OCI-LY7 (cell line): ENCODE results near the gene NDC80. TPM values are rescaled to one million over a fixed set of nuclear protein-coding genes. Genes with fewer than 3 reads are reported as not detected.

Experiments
- BruUV-seq: library from RNA; stranded (reverse); fragments of 400-500 nt; replicated peaks from 2 replicates; lab custom pipeline; 2021; lab: Mats Ljungman, UMichigan
- CTCF ChIA-PET: fragments of 300-600 bp; sonication (Branson Sonifier 250); formaldehyde crosslinking; loops from one replicate; lab custom pipeline; 2022; ENCODE audit warnings: antibody characterized with exemption; ENCODE audit not compliant: unreplicated experiment; lab: Charles Lee
- POLR2A ChIA-PET: fragments of 300-600 bp; sonication (Branson Sonifier 250); formaldehyde crosslinking; loops from one replicate; lab custom pipeline; 2022; ENCODE audit warnings: antibody characterized with exemption; lab: Charles Lee
- DNase-seq: peaks from one replicate; pipeline ENCODE4 v3.0.0-alpha.2; 2015; ENCODE audit warnings: low spot score
- H2AFZ ChIP-seq: fragments of 200-600 bp; sonication (generic), shearing (Covaris generic); 2 replicates; pipeline ENCODE4 v1.6.1; 2014; ENCODE audit warnings: mild to moderate bottlenecking, antibody characterized with exemption, low read length, moderate library complexity
- H3K27ac ChIP-seq: fragments of 200-600 bp; sonication (generic); 2 replicates; pipeline ENCODE4 v1.5.1; 2014; ENCODE audit warnings: mixed run types, low read depth, mild to moderate bottlenecking, moderate library complexity, low read length, inconsistent platforms; ENCODE audit not compliant: poor library complexity, severe bottlenecking
- H3K36me3 ChIP-seq: fragments of 200-600 bp; sonication (generic); 2 replicates; pipeline ENCODE4 v1.6.1; 2014; ENCODE audit warnings: mild to moderate bottlenecking, antibody characterized with exemption, low read length, moderate library complexity, mixed read lengths; ENCODE audit not compliant: insufficient read depth
- H3K4me1 ChIP-seq: fragments of 200-600 bp; sonication (generic); 2 replicates; pipeline ENCODE4 v1.5.1; 2014; ENCODE audit warnings: mild to moderate bottlenecking, low read length; ENCODE audit not compliant: insufficient read depth, poor library complexity, severe bottlenecking
- H3K4me2 ChIP-seq: fragments of 200-600 bp; sonication (generic); 2 replicates; pipeline ENCODE4 v1.6.1; 2014; ENCODE audit warnings: mild to moderate bottlenecking, low read length
- H3K4me3 ChIP-seq: fragments of 200-600 bp; sonication (generic); 2 replicates; pipeline ENCODE4 v1.5.1; 2014; ENCODE audit warnings: mild to moderate bottlenecking, low read depth, low read length; ENCODE audit not compliant: poor library complexity, severe bottlenecking
- H3K79me2 ChIP-seq: fragments of 200-600 bp; sonication (generic); 2 replicates; pipeline ENCODE4 v1.6.1; 2016; ENCODE audit warnings: low read depth, mild to moderate bottlenecking, low read length, moderate library complexity, mixed read lengths; ENCODE audit not compliant: insufficient read depth
- H3K9me2 ChIP-seq: fragments of 200-600 bp; sonication (generic); 2 replicates; pipeline ENCODE4 v1.6.1; 2016; ENCODE audit warnings: mild to moderate bottlenecking, low read length, mixed read lengths; ENCODE audit not compliant: insufficient read depth
- H3K9me3 ChIP-seq: fragments of 200-600 bp; sonication (generic); 2 replicates; pipeline ENCODE4 v1.6.1; 2014; ENCODE audit warnings: mild to moderate bottlenecking, mixed run types, low read length, mixed read lengths
- H4K20me1 ChIP-seq: fragments of 200-600 bp; sonication (generic); 2 replicates; pipeline ENCODE4 v1.6.1; 2014; ENCODE audit warnings: mild to moderate bottlenecking, antibody characterized with exemption, low read length, moderate library complexity, mixed read lengths; ENCODE audit not compliant: insufficient read depth
- EZH2phosphoT487 ChIP-seq: fragments of 200-600 bp; sonication (generic); IDR thresholded peaks from 2 replicates; pipeline ENCODE4 v1.6.1; 2018; ENCODE audit warnings: low read depth, borderline replicate concordance, mild to moderate bottlenecking, mixed run types, antibody characterized with exemption, low read length, moderate library complexity, mixed read lengths
- intact Hi-C: fragments of 100-400 bp; cut with micrococcal nuclease; formaldehyde crosslinking; loops from one replicate; pipeline ENCODE4 v1.10.0; 2022; ENCODE audit not compliant: unreplicated experiment
- small RNA-seq: library from RNA; depleted of rRNA; stranded (forward); fragments of <200 nt; gene quantifications from one replicate; pipeline ENCODE3, GENCODE V24; 2014
- total RNA-seq, 2 experiments: library from RNA; depleted of rRNA in 1 of 2; stranded (reverse); fragments of >200 nt in 1 of 2; shearing (Covaris generic) in 1 of 2; gene quantifications; 2 replicates each; pipeline ENCODE4 v1.2.3, GENCODE V29; 2014 to 2022
- TF ChIP-seq, protein P1 (sequence below): fragments of 200-600 bp; sonication (generic); conservative IDR thresholded peaks from 2 replicates; pipeline ENCODE4 v1.5.1; 2014; ENCODE audit warnings: mild to moderate bottlenecking, antibody characterized with exemption, low read length, moderate library complexity, mixed read lengths

Gene NDC80
- total RNA-seq, 2 experiments from 2014 or later, result 91.1 to 105 TPM

DNA sequence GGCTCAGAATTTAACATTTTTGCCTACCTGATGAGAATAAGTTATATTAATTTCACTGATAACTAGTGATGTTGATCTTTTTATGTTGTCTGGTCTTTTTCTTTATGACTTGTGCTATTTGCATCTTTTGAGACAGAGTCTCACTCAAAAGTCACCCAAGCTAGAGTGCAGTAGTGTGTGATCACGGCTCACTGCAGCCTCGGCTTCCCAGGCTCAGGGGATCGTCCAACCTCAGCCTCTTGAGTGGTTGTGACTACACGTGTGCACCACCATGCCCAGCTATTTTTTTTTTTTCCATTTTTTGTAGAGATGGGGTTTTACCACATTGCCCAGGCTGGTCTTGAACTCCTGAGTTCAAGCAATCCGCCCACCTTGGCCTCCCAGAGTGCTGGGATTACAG, 91.6 kb downstream of the NDC80 start:
- CTCF ChIA-PET, result no interaction called here
- TF ChIP-seq, protein P1, sequence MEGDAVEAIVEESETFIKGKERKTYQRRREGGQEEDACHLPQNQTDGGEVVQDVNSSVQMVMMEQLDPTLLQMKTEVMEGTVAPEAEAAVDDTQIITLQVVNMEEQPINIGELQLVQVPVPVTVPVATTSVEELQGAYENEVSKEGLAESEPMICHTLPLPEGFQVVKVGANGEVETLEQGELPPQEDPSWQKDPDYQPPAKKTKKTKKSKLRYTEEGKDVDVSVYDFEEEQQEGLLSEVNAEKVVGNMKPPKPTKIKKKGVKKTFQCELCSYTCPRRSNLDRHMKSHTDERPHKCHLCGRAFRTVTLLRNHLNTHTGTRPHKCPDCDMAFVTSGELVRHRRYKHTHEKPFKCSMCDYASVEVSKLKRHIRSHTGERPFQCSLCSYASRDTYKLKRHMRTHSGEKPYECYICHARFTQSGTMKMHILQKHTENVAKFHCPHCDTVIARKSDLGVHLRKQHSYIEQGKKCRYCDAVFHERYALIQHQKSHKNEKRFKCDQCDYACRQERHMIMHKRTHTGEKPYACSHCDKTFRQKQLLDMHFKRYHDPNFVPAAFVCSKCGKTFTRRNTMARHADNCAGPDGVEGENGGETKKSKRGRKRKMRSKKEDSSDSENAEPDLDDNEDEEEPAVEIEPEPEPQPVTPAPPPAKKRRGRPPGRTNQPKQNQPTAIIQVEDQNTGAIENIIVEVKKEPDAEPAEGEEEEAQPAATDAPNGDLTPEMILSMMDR, result no peak
- TF ChIP-seq EZH2phosphoT487, result no peak
- H4K20me1 ChIP-seq, result peaks cover 13% of the 10 kb centered on the region; the same call in 1 of the 2 replicates
- H3K4me1 ChIP-seq, result peaks cover 13% of the 10 kb centered on the region
- no peak overlapping the region for H3K4me2 ChIP-seq
- BruUV-seq, result no TSS peak
- H3K4me3 ChIP-seq, result no peak overlapping the region
- H3K27ac ChIP-seq, result no peak overlapping the region
- peaks cover 97% of the 10 kb centered on the region for H3K79me2 ChIP-seq
- no peak overlapping the region for H2AFZ ChIP-seq
- POLR2A ChIA-PET, result no interaction called here
- peaks cover 88% of the 10 kb centered on the region for H3K36me3 ChIP-seq
- H3K9me2 ChIP-seq, result no peaks in the 10 kb centered on the region
- intact Hi-C loops, result no loop called here
- no peak for DNase-seq
- peaks cover 21% of the 10 kb centered on the region; the same call in 1 of the 2 replicates for H3K9me3 ChIP-seq

Small RNA genes within 50 kb of the gene (small RNA-seq; reads per million reads assigned to genes)
- gene RF00019, result not detected
- gene RF01233, result not detected
- gene RNU6-340P, result not detected

Other genes starting within 250 kb of the NDC80 start
- 11.8 and 12.4 TPM in 2 replicates for gene METTL4, start 52 bp upstream of the NDC80 start, total RNA-seq (2014; rRNA removed; shearing (Covaris generic))
- 23.3 and 23.7 TPM in 2 replicates for gene METTL4, start 52 bp upstream of the NDC80 start, total RNA-seq (2022)
- gene SMCHD1, start 84.2 kb downstream of the NDC80 start, total RNA-seq (2014; rRNA removed; shearing (Covaris generic)), result 140 and 164 TPM in 2 replicates
- gene SMCHD1, start 84.2 kb downstream of the NDC80 start, total RNA-seq (2022), result 114 and 136 TPM in 2 replicates